NCI-H748 treated with DMSO at 0.1 percent for 48 hours (cell line): ENCODE results near the gene HSD17B12.
A peak's percentile ranks its signal among the peaks of the same experiment; 100 is the strongest.

ENCODE experiments used
- DNase-seq: peaks from one replicate; lab custom pipeline; 2025; lab: John Stamatoyannopoulos, UW

Gene HSD17B12

GRCh38 chr11:43871051-43871450, 190.5 kb downstream of the HSD17B12 start:
- no peak for DNase-seq

- DNase-seq = no peak
Observed at GRCh38 chr11:43872995-43873394, 192.5 kb downstream of the HSD17B12 start.

- DNase-seq = no peak
Observed at GRCh38 chr11:43874078-43874477, 193.5 kb downstream of the HSD17B12 start.

- no peak for DNase-seq
Observed at GRCh38 chr11:43874738-43875137, 194.2 kb downstream of the HSD17B12 start.

GRCh38 chr11:43879789-43880639, 199.5 kb downstream of the HSD17B12 start:
- no peak for DNase-seq

- DNase-seq = peak; percentile 82
Observed at GRCh38 chr11:43880640-43881159, 200.2 kb downstream of the HSD17B12 start, which contains the start of gene ALKBH3. ALKBH3 (plus strand) TSS chr11:43880831; CDS start chr11:43882653, 1,822 bp downstream.

GRCh38 chr11:43892851-43893250, 212.3 kb downstream of the HSD17B12 start:
- DNase-seq = no peak

- no peak for DNase-seq
Observed at GRCh38 chr11:43894546-43894945, 214.0 kb downstream of the HSD17B12 start.

GRCh38 chr11:43895601-43896000, 215.1 kb downstream of the HSD17B12 start:
- DNase-seq = no peak

GRCh38 chr11:43898574-43898973, 218.0 kb downstream of the HSD17B12 start:
- no peak for DNase-seq

GRCh38 chr11:43899094-43899493, 218.6 kb downstream of the HSD17B12 start:
- DNase-seq = no peak

GRCh38 chr11:43901551-43901950, 221.0 kb downstream of the HSD17B12 start:
- DNase-seq = no peak

GRCh38 chr11:43903078-43903477, 222.5 kb downstream of the HSD17B12 start:
- no peak for DNase-seq

- no peak for DNase-seq
Observed at GRCh38 chr11:43903969-43904368, 223.4 kb downstream of the HSD17B12 start.

- DNase-seq = no peak
Observed at GRCh38 chr11:43904742-43905535, 224.4 kb downstream of the HSD17B12 start.

GRCh38 chr11:43905813-43906241, 225.3 kb downstream of the HSD17B12 start:
- no peak for DNase-seq
